Suprapubic skin (tissue), 3 donors: ENCODE measurements around the gene TRPC4.

Experiments used
- CTCF ChIP-seq, 2 donors: fragments of 200-600 bp in 1 of 2; fragments of 450-650 bp in 1 of 2; sonication (generic) in 1 of 2; IDR thresholded peaks; one replicate each; pipeline ENCODE4 v1.5.1; 2016 to 2019; ENCODE audit warnings: antibody characterized with exemption in 2 of 2, mild to moderate bottlenecking in 1 of 2, moderate library complexity in 1 of 2
- POLR2AphosphoS5 ChIP-seq, 3 donors: sonication (generic); formaldehyde crosslinking; IDR thresholded peaks; one replicate each; pipeline ENCODE4 v1.6.1; 2017; ENCODE audit warnings: antibody characterized with exemption in 3 of 3

- TF ChIP-seq CTCF (IDR thresholded peaks at IDR 0.05): no peak
- TF ChIP-seq POLR2AphosphoS5 (IDR thresholded peaks at IDR 0.05): no peak
Measured at GRCh38 chr13:37695200-37695599, 174.4 kb downstream of the TRPC4 start.
